Activated CD8-positive, alpha-beta T cell treated with anti-CD3 and anti-CD28 coated beads for 36 hours (primary cell): ENCODE measurements around the gene PSMB2. TPM values are rescaled to one million over a fixed set of nuclear protein-coding genes. Genes with fewer than 3 reads are reported as not detected.
"Not testable (repeated sequence)": the region's sequence is repeated elsewhere in the genome, so short reads cannot be mapped to it uniquely, and the experiment has no call there.

Experiments used
- ATAC-seq: fragments of 200-7000 bp; cut with Tn5 transposase; one replicate; pipeline ENCODE4 v1.10.0; 2021; ENCODE audit warnings: mild to moderate bottlenecking, moderate library complexity
- CTCF ChIA-PET: fragments of 350-600 bp; sonication (Branson Sonifier 250); formaldehyde crosslinking; loops from one replicate; lab custom pipeline; 2021; ENCODE audit warnings: antibody characterized with exemption; lab: Charles Lee
- POLR2A ChIA-PET: fragments of 350-600 bp; sonication (Branson Sonifier 250); formaldehyde crosslinking; loops from one replicate; lab custom pipeline; 2021; ENCODE audit warnings: antibody characterized with exemption; lab: Charles Lee
- DNase-seq: peaks from one replicate; pipeline ENCODE4 v3.0.0-alpha.2; 2020
- H3K27ac Mint-ChIP-seq: one replicate; pipeline ENCODE4 v1.8.0; 2021; ENCODE audit warnings: mild to moderate bottlenecking, mixed read lengths
- H3K27me3 Mint-ChIP-seq: one replicate; pipeline ENCODE4 v1.8.0; 2021; ENCODE audit warnings: mixed read lengths
- H3K36me3 Mint-ChIP-seq: one replicate; pipeline ENCODE4 v1.8.0; 2021; ENCODE audit warnings: low read depth, mixed read lengths
- H3K4me1 Mint-ChIP-seq: one replicate; pipeline ENCODE4 v1.8.0; 2021; ENCODE audit warnings: low read depth, mixed read lengths
- H3K4me3 Mint-ChIP-seq: one replicate; pipeline ENCODE4 v1.8.0; 2021; ENCODE audit warnings: mild to moderate bottlenecking, moderate library complexity, mixed read lengths
- H3K9me3 Mint-ChIP-seq: one replicate; pipeline ENCODE4 v1.8.0; 2021; ENCODE audit warnings: mixed read lengths
- CTCF ChIP-seq: fragments of 200-600 bp; IDR thresholded peaks from one replicate; pipeline ENCODE4 v1.8.0; 2022; ENCODE audit warnings: antibody characterized with exemption, mild to moderate bottlenecking
- intact Hi-C: fragments of 100-400 bp; cut with micrococcal nuclease; formaldehyde crosslinking; loops from one replicate; pipeline ENCODE4 v1.10.0; 2022
- total RNA-seq, 2 experiments: library from RNA; stranded (reverse); gene quantifications; one replicate each; pipeline ENCODE4 v1.2.3, GENCODE V29; 2021

Gene PSMB2
- 10 to 100 TPM; 92.9 to 94.2 TPM for total RNA-seq

GRCh38 chr1:35641233-35641866 lies at the start of gene PSMB2:
TSS of gene PSMB2 (minus strand) at chr1:35641526. CDS start at chr1:35641432, 94 bp downstream.
- Mint-ChIP-seq H3K9me3 (no peaks in the 10 kb centered on the region), H3K27ac (peak within 1 kb of the TSS; percentile 99), H3K36me3 (peaks cover 8% of the 10 kb centered on the region), H3K4me1 (peaks cover 31% of the 10 kb centered on the region), H3K4me3 (peak within 1 kb of the TSS; percentile 98), H3K27me3 (peaks cover 14% of the 10 kb centered on the region)
- DNase-seq (peak; percentile 98), ATAC-seq (peak; percentile 93)
- ChIA-PET POLR2A (interaction anchor here (0.9 to 1.2 kb wide), 3 partner anchors 11 to 128 kb away, joined by 3 read pairs; partner anchors contain the start of genes C1orf216 and CLSPN), CTCF (interaction anchor here (0.7 kb wide), 1 partner anchor 191 kb away, joined by 3 read pairs; no protein-coding TSS in a partner anchor)
- no peak for TF ChIP-seq CTCF
- intact Hi-C loops: no loop called here

GRCh38 chr1:35691080-35691479 lies 49.8 kb upstream of the PSMB2 start:
- ATAC-seq (no peak), DNase-seq (no peak)
- POLR2A ChIA-PET: no interaction called here
- H3K9me3 Mint-ChIP-seq: no peaks in the 10 kb centered on the region
- CTCF ChIA-PET: no interaction called here
- no peak for TF ChIP-seq CTCF
- peaks cover 8% of the 10 kb centered on the region for H3K27me3 Mint-ChIP-seq
- H3K4me3 Mint-ChIP-seq: no peak overlapping the region
- intact Hi-C loops: no loop called here
- no peaks in the 10 kb centered on the region for H3K4me1 Mint-ChIP-seq
- no peak overlapping the region for H3K27ac Mint-ChIP-seq
- H3K36me3 Mint-ChIP-seq: no peaks in the 10 kb centered on the region

- H3K4me3 Mint-ChIP-seq, H3K9me3 Mint-ChIP-seq, H3K27me3 Mint-ChIP-seq, intact Hi-C loops, DNase-seq, H3K27ac Mint-ChIP-seq, POLR2A ChIA-PET, H3K36me3 Mint-ChIP-seq, ATAC-seq, H3K4me1 Mint-ChIP-seq: not testable (repeated sequence)
- CTCF ChIA-PET: interaction anchor here (1.4 kb wide), 1 partner anchor 37 kb away, joined by 4 read pairs; no protein-coding TSS in a partner anchor
Observed at GRCh38 chr1:35690103-35690502, 48.8 kb upstream of the PSMB2 start.

GRCh38 chr1:35688161-35688560 lies 46.8 kb upstream of the PSMB2 start:
- TF ChIP-seq CTCF: no peak
- Mint-ChIP-seq H3K9me3 (no peaks in the 10 kb centered on the region), H3K4me1 (no peaks in the 10 kb centered on the region), H3K4me3 (no peak overlapping the region), H3K27ac (no peak overlapping the region), H3K27me3 (peaks cover 6% of the 10 kb centered on the region), H3K36me3 (no peaks in the 10 kb centered on the region)
- intact Hi-C loops: no loop called here
- DNase-seq: no peak
- ChIA-PET CTCF (interaction anchor here (1.0 kb wide), 1 partner anchor 33 kb away, joined by 3 read pairs; no protein-coding TSS in a partner anchor), POLR2A (no interaction called here)
- ATAC-seq: no peak

- H3K4me3 Mint-ChIP-seq: no peak overlapping the region
- no peaks in the 10 kb centered on the region for H3K36me3 Mint-ChIP-seq
- CTCF ChIA-PET: interaction anchor here (1.3 kb wide), 1 partner anchor 114 kb away, joined by 3 read pairs; no protein-coding TSS in a partner anchor
- TF ChIP-seq CTCF: no peak
- intact Hi-C loops: no loop called here
- no peak overlapping the region for H3K27ac Mint-ChIP-seq
- H3K9me3 Mint-ChIP-seq: no peaks in the 10 kb centered on the region
- peaks cover 6% of the 10 kb centered on the region for H3K27me3 Mint-ChIP-seq
- no peak for DNase-seq
- POLR2A ChIA-PET: no interaction called here
- no peaks in the 10 kb centered on the region for H3K4me1 Mint-ChIP-seq
- ATAC-seq: no peak
Observed at GRCh38 chr1:35683012-35683411, 41.7 kb upstream of the PSMB2 start.
